Testis (tissue), 3 donors: ENCODE results near the gene FCRL2. TPM values are rescaled to one million over a fixed set of nuclear protein-coding genes. Genes with fewer than 3 reads are reported as not detected.

Experiments
- DNase-seq: peaks from one replicate; pipeline ENCODE4 v3.0.0-alpha.2; 2019
- H3K27ac ChIP-seq, 2 donors: fragments of 200-600 bp; sonication (generic); one replicate each; pipeline ENCODE4 v1.5.1; 2019
- H3K27me3 ChIP-seq: fragments of 200-600 bp; sonication (generic); one replicate; pipeline ENCODE4 v1.5.1; 2019
- H3K36me3 ChIP-seq: fragments of 200-600 bp; sonication (generic); one replicate; pipeline ENCODE4 v1.5.1; 2017; ENCODE audit warnings: low read depth; ENCODE audit errors: missing control alignments
- H3K4me1 ChIP-seq: fragments of 200-600 bp; sonication (generic); one replicate; pipeline ENCODE4 v1.5.1; 2019
- H3K4me3 ChIP-seq, 2 donors: fragments of 200-600 bp; sonication (generic); one replicate each; pipeline ENCODE4 v1.5.1; 2017 to 2019
- H3K9me3 ChIP-seq: fragments of 200-600 bp; sonication (generic); one replicate; pipeline ENCODE4 v1.5.1; 2017
- POLR2A ChIP-seq: fragments of 450-650 bp; IDR thresholded peaks from one replicate; pipeline ENCODE4 v1.6.1; 2017; ENCODE audit warnings: antibody characterized with exemption, mild to moderate bottlenecking, moderate library complexity
- WGBS, 2 donors: methylation state at CpG; one replicate each; pipeline ENCODE4 v1.1.5; 2018; 5-methylcytosine and 5-hydroxymethylcytosine counted together
- intact Hi-C: fragments of 100-400 bp; cut with DNase I; formaldehyde crosslinking; loops from one replicate; pipeline ENCODE4 v1.15.1; 2023; ENCODE audit warnings: low total_unique reads
- polyA plus RNA-seq: library from polyadenylated mRNA; stranded (reverse); fragments of 350-450 nt; fragmentation: Illumina TruSeq; extraction: RNeasy Lipid Tissue Mini Kit (QIAGEN cat#74804); gene quantifications from one replicate; pipeline ENCODE4 v1.2.3, GENCODE V29; 2014; ENCODE audit warnings: low read depth, low replicate concordance; ENCODE audit not compliant: insufficient read depth
- total RNA-seq, 2 donors: library from RNA; depleted of rRNA; stranded (reverse); fragments of >200 nt; gene quantifications; one replicate each; pipeline ENCODE4 v1.2.3, GENCODE V29; 2016
- TF ChIP-seq, protein P1 (sequence below), 3 experiments: fragments of 450-650 bp in 2 of 3; fragments of 200-600 bp in 1 of 3; sonication (generic) in 1 of 3; IDR thresholded peaks; one replicate each; pipeline ENCODE4 v1.5.1; 2016 to 2019; ENCODE audit warnings: antibody characterized with exemption in 3 of 3, mild to moderate bottlenecking in 2 of 3, moderate library complexity in 1 of 3

FCRL2 gene
- total and polyA plus RNA-seq, 3 donors from 2014 or later = 0.16 to 0.36 (median 0.19) TPM

DNA sequence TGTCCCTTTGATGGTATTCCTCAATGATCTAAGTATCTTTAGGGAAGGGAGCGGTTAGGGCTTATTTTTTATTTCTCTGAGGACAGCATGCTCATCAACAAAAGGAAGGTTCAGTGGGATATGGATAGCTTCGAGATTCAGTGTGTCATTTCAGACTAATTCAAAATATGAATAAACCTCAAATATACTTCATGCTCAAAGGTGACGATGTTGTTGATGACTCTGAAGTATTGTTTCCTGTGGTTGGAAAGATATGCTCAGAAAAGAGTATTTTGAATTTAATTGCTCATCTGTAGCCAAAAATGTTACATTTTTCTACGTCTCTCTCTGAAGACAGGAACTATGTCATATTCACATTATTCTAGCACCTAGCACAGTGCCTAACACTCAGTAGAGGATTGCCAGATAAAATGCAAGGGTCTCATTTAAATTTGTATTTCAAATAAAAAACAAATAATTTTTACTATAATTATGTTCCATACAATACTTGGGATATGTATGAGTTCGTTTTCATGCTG lies 74.6 kb downstream of the FCRL2 start:
- no peak for TF ChIP-seq POLR2A
- TF ChIP-seq, protein P1, sequence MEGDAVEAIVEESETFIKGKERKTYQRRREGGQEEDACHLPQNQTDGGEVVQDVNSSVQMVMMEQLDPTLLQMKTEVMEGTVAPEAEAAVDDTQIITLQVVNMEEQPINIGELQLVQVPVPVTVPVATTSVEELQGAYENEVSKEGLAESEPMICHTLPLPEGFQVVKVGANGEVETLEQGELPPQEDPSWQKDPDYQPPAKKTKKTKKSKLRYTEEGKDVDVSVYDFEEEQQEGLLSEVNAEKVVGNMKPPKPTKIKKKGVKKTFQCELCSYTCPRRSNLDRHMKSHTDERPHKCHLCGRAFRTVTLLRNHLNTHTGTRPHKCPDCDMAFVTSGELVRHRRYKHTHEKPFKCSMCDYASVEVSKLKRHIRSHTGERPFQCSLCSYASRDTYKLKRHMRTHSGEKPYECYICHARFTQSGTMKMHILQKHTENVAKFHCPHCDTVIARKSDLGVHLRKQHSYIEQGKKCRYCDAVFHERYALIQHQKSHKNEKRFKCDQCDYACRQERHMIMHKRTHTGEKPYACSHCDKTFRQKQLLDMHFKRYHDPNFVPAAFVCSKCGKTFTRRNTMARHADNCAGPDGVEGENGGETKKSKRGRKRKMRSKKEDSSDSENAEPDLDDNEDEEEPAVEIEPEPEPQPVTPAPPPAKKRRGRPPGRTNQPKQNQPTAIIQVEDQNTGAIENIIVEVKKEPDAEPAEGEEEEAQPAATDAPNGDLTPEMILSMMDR (IDR thresholded peaks at IDR 0.05) = no peak
- Histone ChIP-seq H3K9me3 (no peaks in the 10 kb centered on the region), H3K27ac (no peak overlapping the region), H3K36me3 (no peaks in the 10 kb centered on the region), H3K4me3 (no peak overlapping the region), H3K4me1 (no peaks in the 10 kb centered on the region), H3K27me3 (no peaks in the 10 kb centered on the region)
- no peak for DNase-seq
- WGBS, 2 donors = 87 to 90% methylated on average over 5 of the region's 5 CpGs
- intact Hi-C loops = no loop called here

DNA sequence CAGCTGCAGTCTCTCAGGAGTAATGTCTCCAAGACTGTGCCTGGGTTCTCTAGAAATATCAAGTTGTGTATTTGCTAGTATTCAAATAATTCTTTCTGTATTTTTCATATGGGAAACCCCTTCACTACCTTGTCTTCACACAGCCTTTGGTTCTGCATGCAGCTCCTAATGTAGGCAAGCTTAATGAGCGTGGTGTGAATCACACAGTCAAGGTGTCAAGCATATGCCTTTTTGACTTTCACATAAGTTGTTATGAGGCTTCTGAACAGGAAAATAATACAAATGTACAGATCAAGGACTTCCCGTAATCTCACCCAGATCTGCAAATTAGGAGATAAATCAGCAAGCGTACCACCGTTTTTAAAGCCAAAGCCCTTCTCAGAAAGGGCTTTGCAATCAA lies 76.2 kb downstream of the FCRL2 start, which contains the start of gene FCRL3:
Gene FCRL3, minus strand, starts transcription at position 38 of the 400 bp plus-strand sequence. CDS start 280 bp downstream, outside the sequence.
- intact Hi-C loops = no loop called here

DNA sequence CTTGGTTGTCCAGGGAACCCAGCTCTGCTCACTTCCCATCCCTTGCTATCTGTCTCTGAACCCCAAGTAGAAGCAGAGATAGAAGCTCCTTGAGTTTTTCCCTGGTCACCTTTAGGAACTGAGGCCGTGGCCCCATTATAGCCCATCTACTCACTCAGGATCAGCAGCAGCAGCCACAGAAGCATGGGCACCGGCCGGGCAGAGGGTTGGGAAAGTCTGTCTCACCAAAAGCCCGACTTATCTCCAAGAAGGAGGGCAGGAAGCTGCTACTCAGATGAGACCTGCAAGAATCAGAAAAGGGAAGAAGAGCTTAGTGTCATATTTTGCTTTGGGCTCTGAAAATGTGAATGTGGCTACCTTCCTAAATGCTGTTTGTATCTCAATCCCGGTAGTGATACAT lies 76.6 kb downstream of the FCRL2 start:
- H3K27me3 ChIP-seq = no peaks in the 10 kb centered on the region
- H3K4me1 ChIP-seq = no peaks in the 10 kb centered on the region
- H3K27ac ChIP-seq = no peak overlapping the region
- 84 to 86% methylated on average over 5 of the region's 5 CpGs for WGBS, 2 donors
- H3K9me3 ChIP-seq = no peaks in the 10 kb centered on the region
- no peak overlapping the region for H3K4me3 ChIP-seq
- TF ChIP-seq POLR2A = no peak
- TF ChIP-seq, protein P1 (IDR thresholded peaks at IDR 0.05) = no peak
- no peaks in the 10 kb centered on the region for H3K36me3 ChIP-seq
- no peak for DNase-seq
- intact Hi-C loops = no loop called here

More for the DNA sequence above, 76.2 kb downstream of the FCRL2 start, which contains the start of gene FCRL3:
- Histone ChIP-seq H3K36me3 (no peaks in the 10 kb centered on the region), H3K9me3 (no peaks in the 10 kb centered on the region), H3K27ac (no peak within 1 kb of the TSS), H3K27me3 (no peaks in the 10 kb centered on the region), H3K4me1 (no peaks in the 10 kb centered on the region), H3K4me3 (no peak within 1 kb of the TSS)
- WGBS, 2 donors = 77 to 83% methylated on average over 4 of the region's 4 CpGs
- no peak for DNase-seq
- TF ChIP-seq POLR2A = no peak
- TF ChIP-seq, protein P1 (IDR thresholded peaks at IDR 0.05) = no peak

DNA sequence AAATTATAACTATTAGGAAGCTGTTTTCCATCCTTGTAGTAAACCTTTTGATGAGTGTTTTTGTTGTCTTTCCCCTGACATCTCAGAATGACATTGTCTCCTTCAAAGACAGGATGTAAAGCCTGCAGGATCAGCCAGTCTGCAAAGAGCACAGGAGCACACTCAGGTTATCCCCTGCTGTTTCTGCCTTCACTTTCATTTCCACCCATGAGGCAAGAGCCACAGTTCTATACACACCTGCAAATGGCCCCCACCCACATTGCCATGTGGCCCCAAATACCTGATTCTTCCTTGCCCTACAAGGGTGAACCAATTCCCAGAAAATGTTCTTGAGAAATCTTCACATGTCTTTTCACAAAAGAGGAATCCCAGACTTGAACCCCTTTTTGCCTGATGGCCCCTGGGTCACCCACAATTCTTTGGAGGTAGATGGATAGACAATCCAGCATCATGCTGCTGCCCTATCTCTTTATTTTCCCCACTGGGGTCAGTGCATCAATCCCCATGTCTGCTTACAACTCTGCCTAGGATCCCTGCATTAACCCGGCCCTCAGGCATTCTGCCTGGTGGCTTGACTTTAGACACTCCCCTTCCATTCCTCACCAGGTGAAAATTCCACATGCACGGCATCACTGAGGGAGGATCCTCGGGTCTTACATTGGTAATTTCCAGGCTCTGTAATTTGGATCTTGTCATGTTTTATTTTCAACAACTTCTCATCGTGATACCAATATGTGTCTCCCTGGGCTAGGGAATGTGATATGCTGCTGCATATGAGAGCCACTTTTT lies 79.0 kb downstream of the FCRL2 start:
- no peaks in the 10 kb centered on the region for H3K4me1 ChIP-seq
- TF ChIP-seq, protein P1 (IDR thresholded peaks at IDR 0.05) = no peak
- TF ChIP-seq POLR2A = no peak
- no peak for DNase-seq
- H3K36me3 ChIP-seq = no peaks in the 10 kb centered on the region
- WGBS, 2 donors = 78 to 86% methylated on average over 4 of the region's 4 CpGs
- no peak overlapping the region for H3K27ac ChIP-seq
- no peaks in the 10 kb centered on the region for H3K27me3 ChIP-seq
- H3K4me3 ChIP-seq = no peak overlapping the region
- intact Hi-C loops = no loop called here
- H3K9me3 ChIP-seq = no peaks in the 10 kb centered on the region
